Stimulated activated naive CD8-positive, alpha-beta T cell treated with anti-CD3 and anti-CD28 coated beads, Interleukin-15, amount 100 ng/mL, for 72 hours (primary cell): ENCODE data around the gene RPL27.

ENCODE experiments used
- ATAC-seq: fragments of 150-1000 bp; cut with Tn5 transposase; 2 replicates; pipeline ENCODE4 v1.10.0; 2021; ENCODE audit warnings: mild to moderate bottlenecking, moderate library complexity
- DNase-seq, 2 donors: peaks; one replicate each; pipeline ENCODE4 v3.0.0; 2021 to 2022
- H3K27ac Mint-ChIP-seq, 2 donors: one replicate each; pipeline ENCODE4 v1.8.0; 2022; ENCODE audit warnings: mild to moderate bottlenecking in 2 of 2, mixed read lengths in 2 of 2, moderate library complexity in 2 of 2
- H3K27me3 Mint-ChIP-seq: one replicate; pipeline ENCODE4 v1.8.0; 2022; ENCODE audit warnings: mixed read lengths
- H3K4me1 Mint-ChIP-seq: one replicate; pipeline ENCODE4 v1.8.0; 2022; ENCODE audit warnings: mild to moderate bottlenecking, mixed read lengths
- H3K4me3 Mint-ChIP-seq, 2 donors: one replicate each; pipeline ENCODE4 v1.8.0; 2022; ENCODE audit warnings: mild to moderate bottlenecking in 2 of 2, mixed read lengths in 2 of 2, moderate library complexity in 1 of 2
- H3K9me3 Mint-ChIP-seq, 2 donors: one replicate each; pipeline ENCODE4 v1.8.0; 2022; ENCODE audit warnings: mixed read lengths in 2 of 2

The RPL27 gene

DNA sequence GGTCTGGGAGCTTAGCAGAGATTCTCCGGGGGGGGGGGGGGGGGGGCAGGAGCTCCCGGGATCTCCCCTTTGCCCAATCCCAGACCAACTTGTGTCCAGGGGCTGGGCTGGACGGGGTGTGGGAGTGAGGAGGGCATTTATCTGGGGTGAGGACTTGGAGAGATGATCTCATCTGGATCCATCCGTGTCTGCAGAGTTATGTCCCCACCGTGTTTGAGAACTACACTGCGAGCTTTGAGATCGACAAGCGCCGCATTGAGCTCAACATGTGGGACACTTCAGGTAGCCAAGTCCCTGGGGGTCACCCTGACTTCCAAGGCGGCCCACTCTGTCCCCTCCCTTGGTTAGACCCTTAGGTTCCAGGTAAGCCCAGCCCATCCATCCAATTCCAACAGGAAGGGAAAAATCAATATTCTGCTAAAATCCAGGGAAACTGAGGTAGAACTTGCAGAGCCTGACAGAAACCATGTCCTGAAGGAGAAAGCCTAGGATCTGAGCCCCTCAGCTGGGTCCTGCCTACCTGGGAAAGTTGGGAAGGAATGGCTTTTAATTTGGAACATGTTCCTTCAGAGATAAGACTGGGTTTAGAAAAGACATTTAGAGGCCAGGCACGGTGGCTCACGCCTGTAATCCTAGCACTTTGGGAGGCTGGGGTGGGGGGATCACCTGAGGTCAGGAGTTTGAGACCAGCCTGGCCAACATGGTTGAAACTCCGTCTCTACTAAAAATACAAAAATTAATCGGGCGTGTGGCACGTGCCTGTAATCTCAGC, 27.7 kb downstream of the RPL27 start:
- no peak overlapping the region for H3K27ac Mint-ChIP-seq

DNA sequence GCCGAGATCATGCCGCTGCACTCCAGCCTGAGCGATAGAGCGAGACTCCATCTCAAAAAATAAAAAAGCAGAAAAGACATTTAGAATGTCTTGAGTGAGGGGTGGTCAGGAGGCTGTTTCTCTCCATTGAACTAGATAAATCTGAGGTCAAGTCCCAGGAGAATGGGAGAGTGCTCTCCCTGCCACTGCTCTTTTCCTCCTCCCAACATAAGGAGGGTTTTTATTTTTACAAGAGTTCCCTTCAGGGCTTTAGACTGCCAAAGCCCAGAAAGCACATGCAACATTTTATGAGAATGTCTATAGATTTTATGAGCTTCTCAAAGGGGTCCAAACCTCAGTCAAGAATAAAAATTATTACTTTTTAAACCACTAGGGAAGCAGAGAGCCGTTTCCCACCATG, 28.4 kb downstream of the RPL27 start:
- H3K9me3 Mint-ChIP-seq, result no peaks in the 10 kb centered on the region
- no peak for DNase-seq
- H3K4me1 Mint-ChIP-seq, result peaks cover 26% of the 10 kb centered on the region
- no peak for ATAC-seq
- no peak overlapping the region for H3K4me3 Mint-ChIP-seq
- H3K27me3 Mint-ChIP-seq, result peaks cover 13% of the 10 kb centered on the region
- H3K27ac Mint-ChIP-seq, result no peak overlapping the region

More for the DNA sequence above, 27.7 kb downstream of the RPL27 start:
- H3K4me1 Mint-ChIP-seq, result peaks cover 33% of the 10 kb centered on the region
- no peak for ATAC-seq
- peak overlapping the region; percentile 63 to 71 for H3K4me3 Mint-ChIP-seq
- H3K9me3 Mint-ChIP-seq, result no peaks in the 10 kb centered on the region
- H3K27me3 Mint-ChIP-seq, result peaks cover 13% of the 10 kb centered on the region
- no peak for DNase-seq

DNA sequence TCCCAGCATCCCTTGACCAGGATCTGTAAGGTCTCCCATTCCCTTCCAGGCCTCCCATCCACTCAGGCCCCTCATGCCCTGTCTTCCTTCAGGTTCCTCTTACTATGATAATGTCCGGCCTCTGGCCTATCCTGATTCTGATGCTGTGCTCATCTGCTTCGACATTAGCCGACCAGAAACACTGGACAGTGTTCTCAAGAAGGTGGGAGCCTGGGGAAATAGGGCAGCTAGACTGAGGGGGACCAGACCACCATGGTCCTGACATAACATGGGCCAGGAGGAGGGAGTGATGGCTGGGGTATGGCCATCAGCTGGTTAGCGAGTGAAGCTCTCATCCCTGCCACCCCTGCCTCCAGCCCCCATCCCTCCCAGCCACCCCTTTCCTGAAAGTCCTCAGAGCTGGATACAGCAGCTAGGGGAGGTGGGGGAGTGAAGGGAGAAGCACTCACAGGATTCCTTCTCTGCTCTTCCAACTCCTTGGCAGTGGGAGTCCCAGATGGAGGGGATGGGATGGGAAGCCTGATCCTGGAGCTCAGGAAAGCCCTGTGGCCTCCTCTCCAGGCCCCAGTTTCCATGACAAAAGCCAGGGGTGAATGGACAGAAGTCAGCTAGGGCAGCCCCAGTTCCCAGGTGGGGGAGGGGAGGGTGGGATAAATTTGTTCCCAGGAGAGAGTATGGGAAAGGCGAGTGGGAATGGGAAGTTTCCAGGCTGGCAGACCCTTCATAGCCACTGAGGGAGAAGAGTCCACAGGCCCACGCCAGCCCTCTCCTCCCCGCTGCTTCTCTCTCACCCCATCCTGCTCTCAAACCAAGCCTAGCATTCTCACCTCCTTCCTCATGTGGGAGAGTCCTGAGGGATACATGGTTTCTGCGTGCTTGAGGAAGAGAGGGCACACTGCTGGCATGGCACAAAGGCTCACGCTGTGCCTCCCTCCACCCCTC, 29.1 kb downstream of the RPL27 start:
- DNase-seq (no peak), ATAC-seq (no peak)
- Mint-ChIP-seq H3K4me1 (peaks cover 19% of the 10 kb centered on the region), H3K27me3 (peaks cover 13% of the 10 kb centered on the region), H3K9me3 (no peaks in the 10 kb centered on the region), H3K27ac (no peak overlapping the region), H3K4me3 (no peak overlapping the region)

DNA sequence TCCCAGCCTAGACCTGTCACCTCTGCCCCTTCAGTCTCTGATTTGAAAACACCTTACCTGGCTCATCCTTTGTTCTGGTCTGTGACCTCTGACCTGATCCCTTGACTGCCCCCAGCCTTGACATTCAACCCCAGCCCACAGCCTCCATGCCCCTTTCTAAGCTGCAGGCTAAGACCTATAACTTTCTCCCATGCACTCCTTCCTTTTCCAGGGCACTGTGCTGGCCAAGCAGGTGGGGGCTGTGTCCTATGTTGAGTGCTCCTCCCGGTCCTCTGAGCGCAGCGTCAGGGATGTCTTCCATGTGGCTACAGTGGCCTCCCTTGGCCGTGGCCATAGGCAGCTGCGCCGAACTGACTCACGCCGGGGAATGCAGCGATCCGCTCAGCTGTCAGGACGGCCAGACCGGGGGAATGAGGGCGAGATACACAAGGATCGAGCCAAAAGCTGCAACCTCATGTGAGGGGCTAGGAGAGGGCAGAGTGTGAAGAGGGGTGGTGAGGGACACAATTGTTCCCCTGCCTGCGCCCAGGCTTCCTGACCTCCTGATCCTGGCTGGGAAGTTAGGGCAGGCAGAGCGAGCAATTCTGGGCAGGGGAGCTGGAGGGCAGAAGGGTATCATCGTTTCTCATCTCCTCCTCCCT, 30.1 kb downstream of the RPL27 start:
- peaks cover 16% of the 10 kb centered on the region for H3K4me1 Mint-ChIP-seq
- ATAC-seq, result no peak
- no peaks in the 10 kb centered on the region for H3K9me3 Mint-ChIP-seq
- H3K27me3 Mint-ChIP-seq, result peaks cover 13% of the 10 kb centered on the region
- H3K4me3 Mint-ChIP-seq, result no peak overlapping the region
- no peak for DNase-seq
- H3K27ac Mint-ChIP-seq, result peak overlapping the region in 1 of 2 donors; percentile 85

DNA sequence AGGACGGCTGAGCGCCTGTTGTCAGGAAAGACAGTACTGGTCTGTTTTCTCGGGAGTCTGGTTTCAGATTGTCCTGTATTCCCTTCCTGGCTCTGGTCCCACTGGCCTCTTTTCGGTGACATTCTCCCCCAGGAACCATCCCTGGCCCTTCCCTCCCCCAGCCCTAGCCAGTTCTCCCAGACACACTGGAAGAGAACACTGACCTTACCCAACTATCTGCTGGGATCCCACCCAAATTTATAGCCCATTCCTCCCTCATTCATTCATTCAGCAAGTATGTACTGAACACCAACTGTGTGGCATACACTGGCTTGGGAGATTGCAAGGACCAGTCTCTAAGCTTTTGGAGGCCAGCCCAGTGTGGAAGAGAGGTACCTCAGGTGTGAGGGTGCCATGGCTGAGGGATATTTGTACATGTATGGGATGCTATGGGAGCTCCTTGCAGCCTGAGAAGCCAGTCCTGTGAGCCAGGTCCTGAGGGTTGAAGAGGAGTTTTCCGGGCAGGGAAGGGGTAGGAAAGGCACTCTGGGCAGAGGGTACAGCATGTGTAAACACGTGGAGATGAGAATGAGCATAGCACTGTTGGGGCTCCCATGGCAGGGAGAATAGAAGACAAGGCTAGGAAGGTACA, 32.0 kb downstream of the RPL27 start:
- Mint-ChIP-seq H3K4me1 (peaks cover 3% of the 10 kb centered on the region), H3K4me3 (no peak overlapping the region), H3K27ac (no peak overlapping the region), H3K9me3 (no peaks in the 10 kb centered on the region), H3K27me3 (peaks cover 4% of the 10 kb centered on the region)
- ATAC-seq, result no peak
- DNase-seq, result no peak

- no peak for ATAC-seq
These were observed 33.4 kb downstream of the RPL27 start for GRCh38 chr17:43031666-43032065.

DNA sequence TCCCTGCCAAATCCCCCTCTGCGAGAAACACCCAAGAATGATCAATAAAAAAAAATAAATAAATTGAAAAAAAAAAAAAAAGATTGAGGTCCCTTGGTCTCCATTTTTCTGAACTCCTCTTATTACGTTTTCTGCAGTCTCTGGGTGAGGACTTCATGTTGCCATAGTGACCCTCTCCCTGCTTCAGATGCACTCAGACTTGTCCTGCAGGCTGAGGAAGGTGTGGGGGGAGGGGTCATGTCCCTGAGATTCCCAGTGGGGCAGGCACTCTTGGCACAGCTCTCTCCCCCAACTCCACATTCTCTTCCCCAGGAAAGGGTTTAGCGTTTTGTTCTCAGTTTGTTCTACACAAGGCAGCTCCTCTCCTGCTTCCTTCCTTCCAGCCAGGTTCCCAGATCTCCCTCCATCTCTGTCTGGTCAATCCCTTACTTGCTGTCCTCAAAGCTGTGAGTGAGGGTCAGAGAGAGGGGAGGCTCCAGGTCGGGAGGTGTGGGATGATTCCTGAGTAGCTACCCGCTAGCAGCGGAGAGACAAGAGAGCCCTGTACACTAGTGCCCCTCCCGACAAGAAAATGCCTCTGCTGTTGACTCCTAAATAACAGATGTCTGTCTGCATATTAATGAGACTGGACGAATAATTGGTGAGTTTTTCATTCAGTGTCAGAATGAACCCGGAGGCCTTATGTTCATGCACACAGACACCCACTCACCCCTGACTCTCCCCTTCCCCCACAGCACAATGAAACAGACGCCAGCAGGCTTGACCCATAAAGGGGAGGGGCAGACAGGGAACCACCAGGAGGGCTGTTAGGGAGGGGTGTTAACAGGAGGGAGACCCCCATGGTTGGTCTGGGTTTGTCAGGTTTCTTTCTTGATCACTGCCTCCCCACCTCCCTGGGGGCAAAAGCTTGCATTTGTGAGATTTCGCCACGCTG, 36.0 kb downstream of the RPL27 start:
- Mint-ChIP-seq H3K4me3 (no peak overlapping the region), H3K4me1 (no peaks in the 10 kb centered on the region), H3K27me3 (no peaks in the 10 kb centered on the region), H3K9me3 (no peaks in the 10 kb centered on the region), H3K27ac (no peak overlapping the region)
- no peak for ATAC-seq
- no peak for DNase-seq

More at GRCh38 chr17:43031666-43032065, 33.4 kb downstream of the RPL27 start:
- Mint-ChIP-seq H3K27me3 (no peaks in the 10 kb centered on the region), H3K9me3 (no peaks in the 10 kb centered on the region), H3K4me1 (no peaks in the 10 kb centered on the region), H3K4me3 (no peak overlapping the region), H3K27ac (no peak overlapping the region)
- no peak for DNase-seq

DNA sequence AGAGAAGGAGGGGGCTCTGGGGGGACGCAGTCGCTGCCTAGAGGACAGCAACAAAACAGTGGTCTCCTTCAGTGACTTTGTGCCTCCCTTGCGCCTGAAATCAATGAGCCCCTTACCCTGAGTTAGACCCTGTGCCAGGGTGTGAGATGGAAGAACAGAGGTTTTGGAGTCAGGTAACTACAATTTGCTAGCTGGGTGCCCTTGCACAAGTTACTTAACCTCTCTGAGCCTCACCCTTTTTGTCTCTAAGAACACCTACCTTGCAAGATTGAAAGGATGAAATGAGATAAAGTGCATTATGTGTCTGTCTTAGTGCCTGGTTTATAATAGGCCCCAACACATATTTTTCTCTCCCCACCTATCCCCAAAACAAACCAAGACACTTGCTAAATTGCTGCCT, 36.7 kb downstream of the RPL27 start:
- H3K27ac Mint-ChIP-seq, result peak overlapping the region in 1 of 2 donors; percentile 28
- H3K27me3 Mint-ChIP-seq, result no peaks in the 10 kb centered on the region
- ATAC-seq (no peak), DNase-seq (no peak)
- H3K9me3 Mint-ChIP-seq, result no peaks in the 10 kb centered on the region
- H3K4me3 Mint-ChIP-seq, result no peak overlapping the region
- H3K4me1 Mint-ChIP-seq, result no peaks in the 10 kb centered on the region

GRCh38 chr17:43039646-43040045, 41.4 kb downstream of the RPL27 start:
- DNase-seq (no peak), ATAC-seq (no peak)
- H3K4me3 Mint-ChIP-seq, result no peak overlapping the region
- H3K4me1 Mint-ChIP-seq, result no peaks in the 10 kb centered on the region
- H3K27me3 Mint-ChIP-seq, result no peaks in the 10 kb centered on the region
- no peak overlapping the region for H3K27ac Mint-ChIP-seq
- no peaks in the 10 kb centered on the region for H3K9me3 Mint-ChIP-seq

DNA sequence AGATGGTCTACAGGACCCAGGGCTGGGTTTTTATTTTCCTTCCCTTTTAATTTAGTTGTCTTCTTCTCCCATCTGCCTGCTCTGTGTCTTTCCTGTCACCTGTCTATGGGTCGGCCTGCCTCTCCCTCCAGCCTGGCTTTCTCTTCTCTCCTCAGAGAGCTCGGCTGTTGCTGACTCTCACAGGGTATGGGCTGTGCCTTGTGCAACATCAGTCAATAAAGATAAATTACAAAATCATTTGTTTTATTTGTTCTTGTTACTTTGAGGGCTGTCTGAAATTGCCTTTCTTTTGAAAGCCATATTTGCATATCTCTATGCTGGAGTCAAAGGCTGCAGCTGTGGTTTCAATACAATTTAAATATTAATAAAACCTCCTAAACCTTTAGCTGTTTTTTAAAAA, 42.4 kb downstream of the RPL27 start:
- Mint-ChIP-seq H3K4me3 (no peak overlapping the region), H3K27me3 (no peaks in the 10 kb centered on the region), H3K27ac (peak overlapping the region in 1 of 2 donors; percentile 13), H3K4me1 (no peaks in the 10 kb centered on the region), H3K9me3 (no peaks in the 10 kb centered on the region)
- ATAC-seq (no peak), DNase-seq (no peak)

GRCh38 chr17:43042025-43042628, 43.9 kb downstream of the RPL27 start:
- H3K27ac Mint-ChIP-seq, result no peak overlapping the region
- H3K9me3 Mint-ChIP-seq, result no peaks in the 10 kb centered on the region
- H3K4me3 Mint-ChIP-seq, result no peak overlapping the region
- DNase-seq, result no peak
- H3K27me3 Mint-ChIP-seq, result no peaks in the 10 kb centered on the region
- H3K4me1 Mint-ChIP-seq, result no peaks in the 10 kb centered on the region
- no peak for ATAC-seq

GRCh38 chr17:43043307-43043706, 45.1 kb downstream of the RPL27 start:
- ATAC-seq (no peak), DNase-seq (no peak)
- Mint-ChIP-seq H3K27me3 (no peaks in the 10 kb centered on the region), H3K4me1 (no peaks in the 10 kb centered on the region), H3K27ac (peak overlapping the region in 1 of 2 donors; percentile 71), H3K4me3 (no peak overlapping the region), H3K9me3 (no peaks in the 10 kb centered on the region)

DNA sequence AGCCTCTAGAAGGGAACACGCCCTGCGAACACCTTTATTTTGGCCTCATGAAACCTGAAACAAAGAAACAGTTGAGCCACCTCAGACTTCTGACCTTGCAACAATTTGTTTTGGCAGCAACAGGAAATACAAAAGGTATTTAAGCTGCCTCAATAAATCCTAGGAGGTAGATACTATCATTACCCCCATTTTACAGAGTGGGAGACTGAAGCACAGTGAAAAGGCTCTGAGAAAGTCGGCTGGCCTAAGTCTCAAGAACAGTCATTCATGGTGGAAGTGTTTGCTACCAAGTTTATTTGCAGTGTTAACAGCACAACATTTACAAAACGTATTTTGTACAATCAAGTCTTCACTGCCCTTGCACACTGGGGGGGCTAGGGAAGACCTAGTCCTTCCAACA, 45.8 kb downstream of the RPL27 start:
- H3K27me3 Mint-ChIP-seq, result no peaks in the 10 kb centered on the region
- H3K9me3 Mint-ChIP-seq, result no peaks in the 10 kb centered on the region
- DNase-seq (no peak), ATAC-seq (no peak)
- H3K4me3 Mint-ChIP-seq, result no peak overlapping the region
- H3K27ac Mint-ChIP-seq, result no peak overlapping the region
- H3K4me1 Mint-ChIP-seq, result no peaks in the 10 kb centered on the region

GRCh38 chr17:43051969-43052368, 53.8 kb downstream of the RPL27 start:
- Mint-ChIP-seq H3K27me3 (no peaks in the 10 kb centered on the region), H3K4me3 (no peak overlapping the region), H3K9me3 (no peaks in the 10 kb centered on the region), H3K4me1 (no peaks in the 10 kb centered on the region), H3K27ac (no peak overlapping the region)
- no peak for DNase-seq
- ATAC-seq, result no peak
